WERI-Rb-1 (cell line): Measurements from ENCODE around the gene CCN5.

Experiments
- DNase-seq: peaks from one replicate; pipeline ENCODE4 v3.0.0-alpha.2; 2020
- H3K27ac ChIP-seq: fragments of 250-450 bp; sonication (Bioruptor Pico); 2 replicates; pipeline ENCODE4 v1.5.1; 2020; ENCODE audit warnings: mild to moderate bottlenecking, moderate library complexity
- H3K27me3 ChIP-seq: fragments of 250-450 bp; sonication (Bioruptor Pico); 2 replicates; pipeline ENCODE4 v1.5.1; 2021; ENCODE audit warnings: mild to moderate bottlenecking, low read depth, moderate library complexity; ENCODE audit not compliant: insufficient read depth, severe bottlenecking
- H3K36me3 ChIP-seq: fragments of 250-450 bp; sonication (Bioruptor Pico); 2 replicates; pipeline ENCODE4 v1.5.1; 2020; ENCODE audit warnings: mild to moderate bottlenecking, moderate library complexity
- H3K4me3 ChIP-seq: 2 replicates; pipeline ENCODE4 v1.5.1; 2011; ENCODE audit warnings: low read depth, mild to moderate bottlenecking, control low read depth, low read length
- H3K9me3 ChIP-seq: fragments of 250-450 bp; sonication (Bioruptor Pico); 2 replicates; pipeline ENCODE4 v1.5.1; 2021; ENCODE audit warnings: mild to moderate bottlenecking, moderate library complexity; ENCODE audit not compliant: severe bottlenecking
- CTCF ChIP-seq: IDR thresholded peaks from 2 replicates; pipeline ENCODE4 v1.5.1; 2011; ENCODE audit warnings: low read depth, mild to moderate bottlenecking, control low read depth, inconsistent platforms, low read length

CCN5 gene

GRCh38 chr20:44771172-44771535, 56.0 kb downstream of the CCN5 start:
- H3K36me3 ChIP-seq, result peaks cover 24% of the 10 kb centered on the region
- TF ChIP-seq CTCF, result no peak
- no peak overlapping the region for H3K4me3 ChIP-seq
- H3K9me3 ChIP-seq, result no peaks in the 10 kb centered on the region
- no peaks in the 10 kb centered on the region for H3K27me3 ChIP-seq
- DNase-seq, result no peak
- H3K27ac ChIP-seq, result no peak overlapping the region

GRCh38 chr20:44772636-44773035, 57.5 kb downstream of the CCN5 start:
- Histone ChIP-seq H3K27me3 (no peaks in the 10 kb centered on the region), H3K27ac (0 out of 2 replicates have a peak overlapping the region, but pooled peaks have one; percentile 9), H3K4me3 (no peak overlapping the region), H3K9me3 (no peaks in the 10 kb centered on the region), H3K36me3 (peaks cover 19% of the 10 kb centered on the region)
- TF ChIP-seq CTCF, result no peak
- DNase-seq, result no peak

- DNase-seq, result no peak
- no peak overlapping the region; the same call in 1 of the 2 replicates for H3K27ac ChIP-seq
- H3K9me3 ChIP-seq, result no peaks in the 10 kb centered on the region
- TF ChIP-seq CTCF, result no peak
- peaks cover 13% of the 10 kb centered on the region; the same call in 1 of the 2 replicates for H3K36me3 ChIP-seq
- H3K4me3 ChIP-seq, result no peak overlapping the region
- H3K27me3 ChIP-seq, result no peaks in the 10 kb centered on the region
These were observed 58.1 kb downstream of the CCN5 start for GRCh38 chr20:44773070-44773829.

- DNase-seq, result no peak
- no peak for TF ChIP-seq CTCF
- Histone ChIP-seq H3K27ac (no peak overlapping the region), H3K4me3 (no peak overlapping the region), H3K9me3 (no peaks in the 10 kb centered on the region), H3K36me3 (no peaks in the 10 kb centered on the region), H3K27me3 (no peaks in the 10 kb centered on the region)
These were observed 61.8 kb downstream of the CCN5 start for GRCh38 chr20:44776980-44777379.
